ENCODE results near the gene EXOC4. TPM values are rescaled to one million over a fixed set of nuclear protein-coding genes. Genes with fewer than 3 reads are reported as not detected.

Gene EXOC4
- total and polyA plus RNA-seq, 2 donors (not counting 3 experiments of a cell fraction or from before 2014, with no cell fraction given), result 20.3 to 73.1 TPM

GRCh38 chr7:133354546-133355324, 101.9 kb downstream of the EXOC4 start:
- TF ChIP-seq CTCF (IDR thresholded peaks at IDR 0.05; ENCODE audit: extremely low read depth in 1 of 2, insufficient read depth in 1 of 2, low read depth in 1 of 2, low read length in 2 of 2) (no peak), POLR2A (IDR thresholded peaks at IDR 0.05; ENCODE audit: low read depth, low read length) (no peak), JUN (IDR thresholded peaks at IDR 0.05; ENCODE audit: borderline replicate concordance, insufficient read depth, insufficient read length, low read depth) (no peak), GATA2 (IDR thresholded peaks at IDR 0.05; ENCODE audit: insufficient read depth, insufficient read length, low read depth, low read length) (no peak), FOS (IDR thresholded peaks at IDR 0.05; ENCODE audit: borderline replicate concordance, insufficient read depth, low read length) (no peak), EZH2 (IDR thresholded peaks at IDR 0.05; ENCODE audit: borderline replicate concordance, low read depth, low read length, severe bottlenecking) (no peak), POLR2AphosphoS5 (IDR thresholded peaks at IDR 0.05; ENCODE audit: insufficient read depth, low read depth, low read length) (no peak)
- TF ChIP-seq, protein P1, sequence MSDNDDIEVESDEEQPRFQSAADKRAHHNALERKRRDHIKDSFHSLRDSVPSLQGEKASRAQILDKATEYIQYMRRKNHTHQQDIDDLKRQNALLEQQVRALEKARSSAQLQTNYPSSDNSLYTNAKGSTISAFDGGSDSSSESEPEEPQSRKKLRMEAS (IDR thresholded peaks at IDR 0.05; ENCODE audit: insufficient read depth, insufficient read length), result no peak
- H3K4me3 ChIP-seq (replicated peaks in 1 of 3; ENCODE audit: insufficient read depth in 1 of 3, low read depth in 1 of 3, low read length in 3 of 3), result no peak overlapping the region
- intact Hi-C loops (cut with micrococcal nuclease) (loop anchor here (1.0 kb wide), 1 partner anchor 11 kb away; no protein-coding TSS in a partner anchor), dilution Hi-C loops (cut with MboI; ENCODE audit: extremely low pct_ligation_motif_present, low sequenced_read_pairs) (no loop called here)
- no peaks in the 10 kb centered on the region for H3K27me3 ChIP-seq (ENCODE audit: control insufficient read depth in 2 of 2, insufficient read depth in 2 of 2, low read length in 2 of 2)
- DNase-seq (ENCODE audit: low read depth, low spot score) (peak; percentile 6), FAIRE-seq (no peak)
- BruUV-seq (replicated peaks), result no TSS peak
- H3K9me3 ChIP-seq (replicated peaks; ENCODE audit: control insufficient read depth, insufficient read depth, low read length), result no peaks in the 10 kb centered on the region
- H3K4me1 ChIP-seq (ENCODE audit: control insufficient read depth, extremely low read depth, insufficient read depth, low read length), result peaks cover 13% of the 10 kb centered on the region
- H3K27ac ChIP-seq (ENCODE audit: insufficient read depth, low read depth, low read length), result peak overlapping the region; percentile 25
- no peaks in the 10 kb centered on the region for H3K9me1 ChIP-seq (replicated peaks; ENCODE audit: control insufficient read depth, extremely low read depth, insufficient read depth, low read length)
- H4K20me1 ChIP-seq (replicated peaks; ENCODE audit: control insufficient read depth, extremely low read depth, insufficient read depth, low read length), result no peaks in the 10 kb centered on the region
- no peaks in the 10 kb centered on the region for H3K36me3 ChIP-seq (ENCODE audit: control insufficient read depth in 2 of 2, extremely low read depth in 1 of 2, insufficient read depth in 2 of 2, low read length in 2 of 2)
- CTCF ChIA-PET, result interaction anchor here (0.7 to 2.5 kb wide), 6 partner anchors 11 to 500 kb away, joined by 3 to 14 read pairs (median 4); no protein-coding TSS in a partner anchor
- no peak overlapping the region for H3K9ac ChIP-seq (replicated peaks; ENCODE audit: extremely low read depth, insufficient read depth, low read length)
- peak overlapping the region; percentile 58 for H3K4me2 ChIP-seq (ENCODE audit: insufficient read depth, low read length)
- POLR2A ChIA-PET, result interaction anchor here (0.6 kb wide), 1 partner anchor 118 kb away, joined by 4 read pairs; no protein-coding TSS in a partner anchor
- no peak overlapping the region for H2AFZ ChIP-seq (ENCODE audit: low read depth, low read length)
- peaks cover 2% of the 10 kb centered on the region for H3K79me2 ChIP-seq (ENCODE audit: control insufficient read depth, insufficient read depth, low read length)
